ENCODE measurements around the gene KCNQ1.

Gene KCNQ1

DNA sequence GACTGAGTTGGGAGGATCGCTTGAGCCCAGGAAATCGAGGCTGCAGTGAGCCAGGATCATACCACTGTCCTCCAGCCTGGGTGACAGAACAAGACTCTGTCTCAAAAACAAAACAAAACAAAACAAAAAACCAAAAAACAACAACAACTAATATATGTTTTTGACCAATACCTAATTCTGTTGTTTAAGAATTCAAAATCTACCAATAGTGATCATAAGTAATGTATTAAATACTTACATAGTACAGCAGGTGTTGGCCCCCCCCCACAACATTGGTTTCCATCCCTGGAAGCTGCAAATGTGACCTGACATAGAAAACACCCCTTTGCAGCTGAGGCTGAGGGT is 74.7 kb downstream of the KCNQ1 start:
- no peak for ATAC-seq
- Mint-ChIP-seq H3K36me3 (no peaks in the 10 kb centered on the region), H3K4me1 (no peaks in the 10 kb centered on the region), H3K9me3 (no peaks in the 10 kb centered on the region), H3K27ac (no peak overlapping the region), H3K4me3 (no peak overlapping the region)
- no peak for DNase-seq (ENCODE audit: low spot score in 2 of 2)

GRCh38 chr11:2519862-2520735 is 75.3 kb downstream of the KCNQ1 start:
- Mint-ChIP-seq H3K4me1 (peaks cover under 1% of the 10 kb centered on the region), H3K36me3 (no peaks in the 10 kb centered on the region), H3K4me3 (no peak overlapping the region), H3K27ac (no peak overlapping the region), H3K9me3 (no peaks in the 10 kb centered on the region)
- DNase-seq (ENCODE audit: low spot score in 2 of 2) (no peak), ATAC-seq (peak; percentile 17)

DNA sequence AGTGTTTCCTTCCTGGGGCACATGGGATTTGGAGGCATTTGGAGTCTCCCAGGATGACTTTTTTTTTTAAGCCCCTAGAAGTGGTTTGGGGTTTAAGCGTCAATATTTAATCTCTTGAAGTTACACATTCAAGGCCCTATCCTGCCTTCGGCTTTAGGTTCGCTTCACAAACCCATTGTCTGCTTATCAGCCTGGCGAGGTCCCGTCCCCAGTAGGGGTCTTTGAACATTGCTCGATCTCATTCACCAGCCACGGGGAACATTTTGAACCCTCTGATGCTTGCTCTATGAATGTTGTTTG is 75.9 kb downstream of the KCNQ1 start:
- Mint-ChIP-seq H3K4me3 (no peak overlapping the region), H3K36me3 (no peaks in the 10 kb centered on the region), H3K4me1 (peaks cover 6% of the 10 kb centered on the region), H3K9me3 (no peaks in the 10 kb centered on the region), H3K27ac (no peak overlapping the region)
- DNase-seq (ENCODE audit: low spot score in 2 of 2) (no peak), ATAC-seq (no peak)

DNA sequence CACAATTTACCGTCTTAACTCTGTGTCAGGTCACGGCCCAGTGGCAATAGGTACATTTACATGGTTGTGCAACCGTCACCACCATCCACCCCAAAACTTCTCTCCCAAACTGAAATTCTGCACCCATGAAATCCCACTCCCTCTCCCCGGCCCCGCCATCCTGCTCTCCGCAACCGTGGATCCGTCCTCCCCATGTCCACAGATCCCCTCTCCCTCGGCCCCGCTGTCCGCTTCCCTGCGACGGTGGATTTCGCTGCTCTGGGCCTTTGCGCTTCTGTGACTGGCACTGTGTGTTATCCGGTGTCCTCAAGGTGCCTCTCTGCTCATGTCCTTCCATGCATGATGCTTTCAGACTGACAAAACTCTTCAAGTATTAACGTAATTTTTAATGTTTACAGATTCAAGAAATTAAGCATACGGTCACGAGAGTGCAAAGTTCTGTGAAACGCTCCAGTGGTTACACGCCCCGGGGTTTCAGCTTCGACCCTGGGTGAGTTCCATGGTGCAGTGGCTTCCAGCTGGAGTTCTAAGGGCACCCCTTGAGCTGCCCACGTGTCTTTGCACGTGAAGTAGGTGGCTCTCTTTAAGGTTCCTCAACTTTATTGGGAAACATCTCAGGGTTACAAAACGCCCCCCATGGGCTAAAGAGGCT is 76.4 kb downstream of the KCNQ1 start:
- no peak for DNase-seq (ENCODE audit: low spot score in 2 of 2)
- no peak for ATAC-seq
- H3K9me3 Mint-ChIP-seq = no peaks in the 10 kb centered on the region
- peaks cover 11% of the 10 kb centered on the region for H3K4me1 Mint-ChIP-seq
- H3K36me3 Mint-ChIP-seq = no peaks in the 10 kb centered on the region
- H3K4me3 Mint-ChIP-seq = no peak overlapping the region
- no peak overlapping the region for H3K27ac Mint-ChIP-seq

DNA sequence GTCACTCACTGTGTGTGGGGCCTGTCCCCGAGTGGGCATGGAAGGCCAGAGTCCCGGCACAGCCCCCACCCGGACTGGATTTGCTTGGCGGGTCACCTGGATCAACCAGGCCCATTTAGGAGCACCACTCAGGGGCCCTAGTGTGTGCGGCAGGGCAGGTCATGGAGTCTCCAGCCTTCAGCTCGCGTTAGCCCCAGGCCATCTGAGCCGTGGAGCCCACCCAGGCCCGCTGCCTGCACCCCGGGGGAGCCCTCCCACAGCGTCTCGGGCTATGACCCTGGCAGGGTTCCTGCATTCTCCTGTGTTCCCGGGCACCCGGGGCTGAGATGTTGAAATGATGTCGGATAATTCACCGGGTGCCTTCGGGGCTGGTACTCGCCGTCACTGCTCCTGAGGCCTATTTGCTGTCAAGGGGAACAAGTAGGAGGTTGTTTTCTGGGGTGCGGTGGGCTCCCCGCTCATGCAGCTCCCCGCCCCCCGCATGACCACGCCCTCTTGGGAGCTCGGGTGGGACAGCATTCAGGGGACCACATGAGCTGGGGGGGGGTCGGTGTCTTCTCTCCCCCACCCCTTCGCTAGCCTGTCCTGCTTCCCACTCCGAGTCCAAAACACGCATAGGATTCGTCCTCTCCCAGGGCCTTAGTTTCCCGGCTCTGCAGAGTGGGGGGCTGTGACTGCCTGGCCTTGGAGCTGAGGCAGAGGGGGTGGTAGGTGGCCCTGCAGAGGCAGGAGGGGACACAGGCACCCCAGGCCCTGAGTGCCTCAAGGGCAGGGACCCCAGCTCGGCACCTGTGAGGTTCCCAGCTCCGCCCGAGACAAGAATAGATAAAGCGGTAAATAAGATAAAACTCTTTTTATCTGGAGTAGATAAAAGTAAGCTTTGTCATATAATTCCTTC is 77.2 kb downstream of the KCNQ1 start:
- Mint-ChIP-seq H3K27ac (no peak overlapping the region), H3K4me1 (peaks cover 11% of the 10 kb centered on the region), H3K4me3 (no peak overlapping the region), H3K9me3 (no peaks in the 10 kb centered on the region), H3K36me3 (no peaks in the 10 kb centered on the region)
- no peak for ATAC-seq
- DNase-seq (ENCODE audit: low spot score in 2 of 2) = no peak

DNA sequence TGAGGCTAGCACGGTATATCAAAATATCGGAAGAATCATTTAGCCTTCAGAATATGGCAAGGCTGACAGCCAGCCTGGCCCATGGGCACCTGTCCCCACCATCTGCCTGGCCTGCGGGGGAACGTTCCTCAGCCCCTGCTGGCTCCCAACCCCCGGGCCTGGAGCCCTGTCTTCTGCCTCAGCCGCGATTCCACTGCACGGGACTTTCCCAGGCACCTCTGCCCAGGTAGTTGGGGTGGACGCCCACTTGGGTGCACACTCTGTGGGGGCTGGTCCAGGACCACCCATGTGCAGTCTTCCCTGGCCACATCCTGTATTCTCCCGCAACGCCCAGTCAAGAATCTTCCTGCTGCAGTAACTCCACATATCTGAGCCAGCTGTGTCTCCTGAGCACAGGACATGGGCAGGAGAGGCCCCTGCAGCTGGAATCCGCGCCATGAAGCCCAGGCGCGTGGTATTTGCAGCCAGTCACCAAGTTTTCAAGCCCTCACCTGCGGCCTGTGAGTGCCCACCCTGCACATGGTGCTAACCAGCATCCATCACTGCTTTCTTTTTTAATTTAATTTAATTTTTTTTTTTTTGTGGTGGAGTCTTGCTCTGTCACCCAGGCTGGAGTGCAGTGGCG is 77.9 kb downstream of the KCNQ1 start:
- ATAC-seq (no peak), DNase-seq (ENCODE audit: low spot score in 2 of 2) (no peak)
- Mint-ChIP-seq H3K4me3 (no peak overlapping the region), H3K9me3 (no peaks in the 10 kb centered on the region), H3K36me3 (no peaks in the 10 kb centered on the region), H3K27ac (no peak overlapping the region), H3K4me1 (peaks cover 11% of the 10 kb centered on the region)

DNA sequence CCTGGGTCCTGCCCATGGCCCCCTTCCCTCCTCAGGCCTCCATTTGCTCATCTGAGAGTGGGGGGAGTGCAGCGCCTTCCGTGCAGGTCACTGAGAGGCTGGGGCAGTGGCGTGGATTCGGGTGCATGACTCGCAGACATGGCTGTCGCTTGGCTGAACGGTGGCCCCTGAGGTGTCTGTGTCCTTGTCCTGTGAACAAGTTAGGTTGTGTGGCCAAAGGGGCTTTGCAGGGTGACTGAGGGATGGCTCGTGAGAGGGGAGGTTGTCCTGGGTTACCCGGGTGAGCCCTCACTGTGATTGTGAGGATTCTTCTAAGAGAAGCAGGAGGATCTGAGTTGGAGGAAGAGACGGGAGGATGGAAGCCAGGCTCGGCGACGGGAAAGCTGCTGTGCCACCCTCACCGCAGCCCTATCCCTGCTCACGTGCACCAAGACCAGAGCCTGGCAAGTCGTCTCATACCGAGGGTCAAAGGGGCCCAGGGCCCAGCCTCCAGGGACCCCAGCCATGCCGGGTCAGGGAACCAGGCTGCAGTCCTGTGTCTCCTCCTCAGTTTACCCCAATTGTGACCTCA is 79.1 kb downstream of the KCNQ1 start:
- H3K36me3 Mint-ChIP-seq = no peaks in the 10 kb centered on the region
- H3K4me1 Mint-ChIP-seq = peaks cover 11% of the 10 kb centered on the region
- no peak for ATAC-seq
- H3K9me3 Mint-ChIP-seq = no peaks in the 10 kb centered on the region
- H3K4me3 Mint-ChIP-seq = no peak overlapping the region
- H3K27ac Mint-ChIP-seq = no peak overlapping the region
- no peak for DNase-seq (ENCODE audit: low spot score in 2 of 2)

GRCh38 chr11:2524446-2525165 is 79.8 kb downstream of the KCNQ1 start:
- H3K4me3 Mint-ChIP-seq = no peak overlapping the region
- H3K36me3 Mint-ChIP-seq = no peaks in the 10 kb centered on the region
- H3K27ac Mint-ChIP-seq = no peak overlapping the region
- no peak for ATAC-seq
- H3K9me3 Mint-ChIP-seq = no peaks in the 10 kb centered on the region
- DNase-seq (ENCODE audit: low spot score in 2 of 2) = no peak
- peaks cover 11% of the 10 kb centered on the region for H3K4me1 Mint-ChIP-seq

DNA sequence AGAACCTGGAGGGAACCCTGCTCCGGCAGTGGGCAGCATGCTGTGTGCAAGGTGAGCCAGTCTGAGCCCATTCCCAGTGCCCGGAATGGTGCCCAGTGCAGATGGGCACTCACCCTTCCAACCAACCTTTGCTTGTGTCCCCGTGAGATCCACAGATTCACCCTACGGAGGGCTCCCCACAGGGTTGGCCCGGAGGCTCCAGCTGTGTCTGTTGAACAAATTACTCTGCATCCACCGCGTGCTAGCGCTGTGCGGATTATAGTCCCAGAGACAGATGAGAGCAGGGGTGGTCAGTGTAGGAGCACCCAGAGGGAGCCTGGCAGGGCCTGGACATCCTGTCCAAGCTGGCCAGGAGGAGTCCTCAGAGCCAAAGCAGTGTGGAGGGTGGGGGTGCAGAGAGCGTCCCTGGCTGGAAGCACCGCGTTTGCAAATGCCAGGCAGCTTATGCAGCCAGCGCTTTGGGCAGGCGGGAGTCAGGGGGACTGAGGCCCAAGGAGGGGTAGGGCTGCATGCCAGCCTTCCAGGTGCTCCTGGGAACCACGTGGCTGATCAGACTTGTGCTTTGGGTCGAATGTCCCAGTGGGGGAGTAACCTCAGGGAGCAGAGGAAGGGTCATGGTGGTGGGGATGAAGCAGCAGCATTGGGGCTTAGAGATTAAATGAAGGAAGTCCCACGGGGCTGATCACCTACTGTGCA is 80.5 kb downstream of the KCNQ1 start:
- Mint-ChIP-seq H3K4me3 (no peak overlapping the region), H3K9me3 (no peaks in the 10 kb centered on the region), H3K36me3 (no peaks in the 10 kb centered on the region), H3K4me1 (peaks cover 11% of the 10 kb centered on the region), H3K27ac (no peak overlapping the region)
- DNase-seq (ENCODE audit: low spot score in 2 of 2) = no peak
- ATAC-seq = no peak

GRCh38 chr11:2525941-2526807 is 81.4 kb downstream of the KCNQ1 start:
- no peaks in the 10 kb centered on the region for H3K36me3 Mint-ChIP-seq
- peaks cover 11% of the 10 kb centered on the region for H3K4me1 Mint-ChIP-seq
- H3K27ac Mint-ChIP-seq = no peak overlapping the region
- ATAC-seq (no peak), DNase-seq (ENCODE audit: low spot score in 2 of 2) (no peak)
- no peaks in the 10 kb centered on the region for H3K9me3 Mint-ChIP-seq
- H3K4me3 Mint-ChIP-seq = no peak overlapping the region

GRCh38 chr11:2526808-2527381 is 82.1 kb downstream of the KCNQ1 start:
- ATAC-seq (no peak), DNase-seq (ENCODE audit: low spot score in 2 of 2) (no peak)
- Mint-ChIP-seq H3K4me3 (no peak overlapping the region), H3K9me3 (no peaks in the 10 kb centered on the region), H3K4me1 (peaks cover 11% of the 10 kb centered on the region), H3K27ac (peak overlapping the region; percentile 23), H3K36me3 (no peaks in the 10 kb centered on the region)

DNA sequence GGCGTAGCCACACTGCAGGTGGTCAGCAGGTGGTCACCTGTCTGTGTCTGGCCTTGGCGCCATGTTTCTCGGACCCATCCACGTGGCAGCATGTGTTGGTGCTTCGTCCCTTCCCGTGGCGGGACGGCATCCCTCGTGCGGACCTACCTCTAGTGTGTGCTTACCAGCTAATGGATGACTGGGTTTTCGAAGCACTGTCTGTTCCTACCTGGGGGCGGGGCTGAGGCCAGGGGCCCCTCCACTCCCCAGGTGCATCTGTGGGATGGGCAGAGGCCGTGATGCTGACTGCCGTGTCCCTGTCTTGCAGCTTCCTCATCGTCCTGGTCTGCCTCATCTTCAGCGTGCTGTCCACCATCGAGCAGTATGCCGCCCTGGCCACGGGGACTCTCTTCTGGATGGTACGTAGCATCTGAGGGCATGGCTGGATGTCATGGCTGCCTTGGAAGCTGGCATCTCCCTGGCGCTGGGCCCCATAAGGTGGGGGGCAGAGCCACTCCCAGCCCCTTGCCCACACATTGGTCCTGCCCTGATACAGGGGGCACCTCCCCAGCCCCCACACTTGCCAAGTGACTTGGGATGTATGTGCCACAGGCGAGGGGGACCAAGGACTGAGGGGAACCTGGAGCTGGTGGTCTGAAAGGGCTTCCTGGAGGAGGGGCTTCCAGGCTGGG is 82.9 kb downstream of the KCNQ1 start:
- H3K9me3 Mint-ChIP-seq = no peaks in the 10 kb centered on the region
- peaks cover 17% of the 10 kb centered on the region for H3K4me1 Mint-ChIP-seq
- no peak for ATAC-seq
- H3K36me3 Mint-ChIP-seq = no peaks in the 10 kb centered on the region
- H3K4me3 Mint-ChIP-seq = no peak overlapping the region
- H3K27ac Mint-ChIP-seq = no peak overlapping the region
- no peak for DNase-seq (ENCODE audit: low spot score in 2 of 2)
